ENCODE data around the gene NDUFAF8.

NDUFAF8 gene

GRCh38 chr17:81241203-81241602, 2.1 kb downstream of the NDUFAF8 start:
- no peak for DNase-seq

GRCh38 chr17:81241648-81242420, 2.7 kb downstream of the NDUFAF8 start:
- DNase-seq, result peak; percentile 49 to 52

- no peak for DNase-seq
Measured at GRCh38 chr17:81242421-81243332, 3.6 kb downstream of the NDUFAF8 start.

- DNase-seq, result no peak
Measured at GRCh38 chr17:81243333-81243664, 4.2 kb downstream of the NDUFAF8 start.

DNA sequence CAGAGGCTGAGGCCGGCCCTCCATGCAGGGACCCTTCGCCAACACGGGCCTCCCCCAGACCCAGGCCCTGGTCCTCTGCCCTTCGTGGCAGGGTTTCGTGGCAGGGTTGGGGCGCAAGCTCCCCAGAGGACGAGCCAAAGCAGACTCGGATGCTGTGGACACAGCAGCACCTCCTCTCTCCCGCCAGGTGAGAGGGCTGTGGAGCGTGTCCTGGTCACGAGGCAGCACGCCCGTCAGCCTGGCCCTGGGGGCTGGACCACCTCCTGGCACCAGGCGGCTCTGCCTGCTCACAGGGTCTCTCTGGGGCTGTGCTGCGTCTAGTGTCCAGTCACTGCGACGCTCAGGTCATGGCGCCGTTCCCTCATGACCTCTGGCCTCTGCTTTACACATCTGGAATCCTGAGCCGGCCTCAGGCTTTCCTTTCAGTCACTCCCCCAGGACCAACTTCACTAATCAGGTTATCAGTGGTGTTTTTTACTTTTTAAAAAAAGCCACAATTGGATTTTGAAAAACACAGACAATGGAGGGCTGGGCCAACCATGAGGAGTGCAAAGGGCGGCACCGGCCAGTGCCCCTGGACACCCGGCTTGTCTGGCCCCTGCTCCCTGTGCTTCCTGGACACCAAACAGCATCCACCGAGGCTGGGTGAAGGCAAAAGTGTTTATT, 5.4 kb downstream of the NDUFAF8 start:
- no peak for DNase-seq

- no peak for DNase-seq
Measured at GRCh38 chr17:81245024-81245664, 6.0 kb downstream of the NDUFAF8 start.

DNA sequence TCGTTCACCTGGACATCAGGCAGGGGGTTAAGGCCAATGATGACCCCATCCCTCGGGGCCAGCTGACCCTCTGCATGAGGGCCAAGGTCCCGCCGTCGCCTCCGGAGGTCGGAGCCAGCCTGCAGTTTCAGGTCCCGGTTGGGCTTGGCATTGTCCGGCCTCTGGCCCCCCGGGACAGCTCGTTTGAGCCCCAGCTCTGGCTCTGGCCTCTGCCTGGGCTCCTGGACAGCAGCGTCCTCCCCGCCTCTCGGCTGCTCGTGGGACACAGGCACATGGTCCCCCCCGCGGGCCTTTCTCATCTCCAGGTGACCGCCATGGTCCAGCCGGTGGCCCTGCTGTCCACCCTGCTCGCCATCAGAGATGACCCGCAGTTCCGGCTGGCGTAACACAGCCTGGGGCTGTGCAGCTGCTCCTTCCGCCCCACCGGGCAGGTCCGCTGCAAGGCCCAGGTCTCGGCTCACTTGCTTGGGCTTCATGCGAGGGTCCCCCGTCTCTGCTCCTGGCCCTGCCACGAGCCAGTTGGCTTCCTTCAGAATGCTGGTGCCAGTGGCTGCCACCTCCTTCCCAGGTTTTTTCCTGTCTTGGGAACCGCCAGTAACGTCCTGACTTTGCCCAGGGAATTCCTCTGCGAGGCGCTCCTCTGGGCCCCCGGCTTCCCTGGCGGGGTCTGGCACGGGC, 6.7 kb downstream of the NDUFAF8 start:
- no peak for DNase-seq

DNA sequence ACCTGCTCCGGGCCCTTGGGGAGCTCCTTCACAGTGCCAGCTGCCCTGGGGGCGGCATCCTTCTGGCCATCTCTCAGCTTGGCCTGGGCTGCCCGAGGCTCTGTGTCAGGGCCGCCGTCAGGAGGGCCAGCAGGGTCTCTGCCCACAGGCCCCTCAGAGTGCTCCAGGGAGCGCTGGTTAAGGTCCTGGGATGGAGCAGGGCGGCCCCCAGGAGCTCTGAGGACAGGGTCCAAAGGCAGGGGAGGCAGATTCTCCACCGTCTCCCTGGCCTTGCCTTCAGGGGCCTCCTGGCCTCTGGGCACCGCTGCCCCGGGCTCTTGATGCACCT, 7.2 kb downstream of the NDUFAF8 start:
- DNase-seq, result no peak

GRCh38 chr17:81246679-81247338, 7.7 kb downstream of the NDUFAF8 start:
- no peak for DNase-seq

- DNase-seq, result no peak
Measured at GRCh38 chr17:81247339-81247990, 8.3 kb downstream of the NDUFAF8 start.

- no peak for DNase-seq
Measured at GRCh38 chr17:81248649-81249048, 9.5 kb downstream of the NDUFAF8 start.

DNA sequence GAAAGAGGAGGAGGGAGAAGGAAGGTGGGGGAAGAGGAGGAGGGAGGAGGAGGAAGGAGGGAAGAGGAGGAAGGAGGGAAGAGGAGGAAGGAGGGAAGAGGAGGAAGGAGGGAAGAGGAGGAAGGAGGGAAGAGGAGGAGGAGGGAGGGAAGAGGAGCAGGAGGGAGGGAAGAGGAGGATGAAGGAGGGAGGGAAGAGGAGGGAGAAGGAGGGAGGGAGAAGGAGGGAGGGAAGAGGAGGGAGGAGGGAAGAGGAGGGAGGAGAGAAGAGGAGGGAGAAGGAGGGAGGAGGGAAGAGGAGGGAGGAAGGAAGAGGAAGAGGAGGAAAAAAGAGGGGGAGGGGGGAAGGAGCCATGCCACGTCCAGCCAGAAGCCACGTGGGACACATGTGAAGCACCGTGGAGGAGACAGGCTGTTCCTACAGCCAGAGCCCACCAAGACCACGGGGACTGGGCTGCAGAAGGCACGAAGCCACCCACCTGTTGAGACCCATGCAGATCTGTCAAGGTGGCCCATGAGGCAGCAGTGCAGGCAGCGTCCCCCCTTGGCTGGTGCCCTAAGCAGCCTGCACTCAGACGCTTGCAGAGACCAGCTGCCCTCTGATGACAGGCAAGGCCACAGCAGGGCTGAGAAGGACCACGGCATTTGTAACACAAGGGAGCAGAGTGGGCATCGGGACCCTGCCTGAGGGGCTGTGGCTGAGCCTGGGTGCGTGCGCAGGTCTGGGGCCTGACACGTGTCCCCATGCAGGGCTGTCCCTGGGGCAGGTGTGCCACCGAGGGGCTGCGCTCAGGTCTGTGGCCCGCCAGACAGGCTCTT, 10.3 kb downstream of the NDUFAF8 start:
- DNase-seq, result no peak

DNA sequence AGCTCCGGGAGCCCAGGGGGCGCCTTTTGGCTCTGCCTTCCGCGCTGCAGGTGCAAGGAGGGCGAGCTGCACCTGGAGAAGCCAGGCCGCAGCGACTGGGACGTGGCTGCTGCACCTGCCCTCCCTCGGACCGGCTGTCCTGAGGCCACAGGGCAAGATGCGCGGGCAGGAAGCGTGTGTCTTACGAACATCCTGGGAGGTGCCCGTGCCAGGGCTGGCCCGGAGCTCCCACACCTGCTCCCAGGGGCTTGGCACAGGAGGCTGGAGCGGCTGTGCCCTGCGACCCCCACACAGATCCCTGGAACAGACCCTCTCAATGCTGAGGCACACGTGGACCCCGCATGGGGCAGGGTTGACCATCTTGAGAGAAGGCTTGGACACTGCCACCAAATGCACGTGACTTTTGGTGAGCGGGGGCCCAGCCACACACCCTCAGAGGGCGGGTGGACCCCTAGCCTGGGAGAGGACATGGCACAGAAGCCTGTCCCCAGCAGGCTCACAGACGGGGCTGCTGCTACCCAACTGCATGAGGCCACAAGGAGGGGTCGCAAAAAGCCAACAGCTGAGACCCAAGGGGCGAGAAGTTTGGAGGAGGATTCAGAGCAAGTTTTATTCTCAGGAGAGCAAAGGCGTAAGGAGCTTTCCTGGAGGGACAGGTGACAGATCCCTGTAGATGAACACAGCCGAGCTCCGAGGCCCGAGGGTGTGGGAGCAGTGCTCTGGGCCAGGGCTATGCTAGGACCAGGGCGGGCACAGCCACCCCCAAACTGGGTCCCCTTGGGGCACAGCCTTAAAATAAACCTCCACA, 11.4 kb downstream of the NDUFAF8 start:
- no peak for DNase-seq

DNA sequence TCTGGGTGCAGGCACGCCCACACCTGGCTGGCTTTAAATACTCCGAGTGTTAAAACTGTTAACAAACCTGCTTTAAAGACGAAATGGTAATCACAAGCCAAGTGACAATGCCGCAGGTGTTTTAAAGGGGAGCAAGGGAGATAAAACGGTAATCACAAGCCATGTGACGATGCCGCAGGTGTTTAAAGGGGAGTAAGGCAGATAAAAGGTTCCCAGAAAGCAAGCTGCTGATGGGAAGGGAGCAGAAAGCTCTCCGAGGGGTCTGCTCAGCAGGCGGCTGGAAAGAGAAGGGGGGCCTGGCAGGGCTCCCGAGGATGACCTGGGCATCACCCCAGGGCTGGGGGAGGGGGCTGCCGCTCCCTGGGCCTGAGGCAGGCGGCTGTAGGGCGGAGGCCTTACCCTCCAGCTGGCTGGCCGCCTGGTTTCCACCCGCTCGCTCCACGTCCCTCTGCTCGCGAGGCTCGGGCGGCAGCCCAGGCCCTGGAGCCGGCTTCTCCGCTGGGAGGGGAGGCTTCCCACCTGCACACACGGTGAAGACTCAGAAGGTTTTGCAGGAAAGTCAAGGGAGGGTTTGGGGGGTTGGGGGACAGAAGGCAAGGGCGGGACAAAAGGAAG, 12.1 kb downstream of the NDUFAF8 start:
- no peak for DNase-seq

GRCh38 chr17:81251709-81252301, 12.7 kb downstream of the NDUFAF8 start:
- no peak for DNase-seq

- no peak for DNase-seq
Measured at GRCh38 chr17:81252326-81252986, 13.3 kb downstream of the NDUFAF8 start.

DNA sequence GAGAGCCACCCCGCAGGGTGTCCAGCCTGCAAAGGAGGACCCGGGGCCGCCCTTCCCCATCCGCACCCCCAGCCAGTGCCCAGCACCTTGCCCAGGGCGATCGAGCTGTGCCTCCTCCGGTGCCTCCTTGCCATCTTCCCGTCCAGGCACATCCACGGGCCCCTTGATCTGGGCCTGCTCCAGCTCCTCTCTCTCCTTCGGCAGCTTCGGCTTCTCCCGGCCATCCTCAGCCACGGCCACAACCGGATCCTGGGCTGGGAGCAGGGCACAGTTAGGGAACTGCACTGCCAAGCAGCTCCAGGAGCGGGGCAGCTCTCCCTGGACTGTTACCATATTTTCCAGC, 13.8 kb downstream of the NDUFAF8 start:
- no peak for DNase-seq

GRCh38 chr17:81253358-81254131, 14.4 kb downstream of the NDUFAF8 start:
- DNase-seq, result peak; percentile 53 to 67

All from activated CD4-positive, alpha-beta T cell treated with anti-CD3 and anti-CD28 coated beads for 4 hours (primary cell).